B cell (primary cell): ENCODE results near the gene CTDSPL.

ENCODE experiments used
- EZH2 ChIP-seq: IDR thresholded peaks from 2 replicates; pipeline ENCODE4 v1.6.1; 2012; ENCODE audit warnings: borderline replicate concordance, low read depth, mild to moderate bottlenecking, moderate library complexity, low read length; ENCODE audit not compliant: insufficient read depth, poor library complexity, severe bottlenecking
- TF ChIP-seq, protein P1 (sequence below): fragments of 200-600 bp; IDR thresholded peaks from one replicate; pipeline ENCODE4 v1.8.0; 2022; ENCODE audit warnings: antibody characterized with exemption, mild to moderate bottlenecking

DNA sequence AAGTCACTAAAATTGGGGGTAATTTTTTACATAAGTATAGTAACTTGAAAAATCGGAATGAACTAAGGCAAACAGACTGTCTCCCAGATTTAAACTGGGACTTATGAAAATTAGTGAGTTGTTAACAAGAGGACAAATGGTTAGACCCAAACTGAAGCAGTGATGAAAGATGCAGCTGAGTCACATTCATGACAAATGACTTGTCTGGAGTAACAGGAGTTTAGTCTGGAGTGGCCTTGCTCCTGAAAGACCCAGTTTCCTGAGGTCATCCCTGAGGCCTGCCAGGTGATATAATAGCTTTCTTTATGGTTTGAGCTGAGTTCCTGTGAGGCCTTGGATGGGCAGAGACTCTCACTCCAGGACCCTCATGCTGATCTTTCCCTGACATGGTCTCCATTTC is 9.6 kb upstream of the CTDSPL start:
- TF ChIP-seq, protein P1, sequence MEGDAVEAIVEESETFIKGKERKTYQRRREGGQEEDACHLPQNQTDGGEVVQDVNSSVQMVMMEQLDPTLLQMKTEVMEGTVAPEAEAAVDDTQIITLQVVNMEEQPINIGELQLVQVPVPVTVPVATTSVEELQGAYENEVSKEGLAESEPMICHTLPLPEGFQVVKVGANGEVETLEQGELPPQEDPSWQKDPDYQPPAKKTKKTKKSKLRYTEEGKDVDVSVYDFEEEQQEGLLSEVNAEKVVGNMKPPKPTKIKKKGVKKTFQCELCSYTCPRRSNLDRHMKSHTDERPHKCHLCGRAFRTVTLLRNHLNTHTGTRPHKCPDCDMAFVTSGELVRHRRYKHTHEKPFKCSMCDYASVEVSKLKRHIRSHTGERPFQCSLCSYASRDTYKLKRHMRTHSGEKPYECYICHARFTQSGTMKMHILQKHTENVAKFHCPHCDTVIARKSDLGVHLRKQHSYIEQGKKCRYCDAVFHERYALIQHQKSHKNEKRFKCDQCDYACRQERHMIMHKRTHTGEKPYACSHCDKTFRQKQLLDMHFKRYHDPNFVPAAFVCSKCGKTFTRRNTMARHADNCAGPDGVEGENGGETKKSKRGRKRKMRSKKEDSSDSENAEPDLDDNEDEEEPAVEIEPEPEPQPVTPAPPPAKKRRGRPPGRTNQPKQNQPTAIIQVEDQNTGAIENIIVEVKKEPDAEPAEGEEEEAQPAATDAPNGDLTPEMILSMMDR = no peak
- TF ChIP-seq EZH2 = no peak
